Measurements from ENCODE around the gene ATP8B2. TPM values are rescaled to one million over a fixed set of nuclear protein-coding genes. Genes with fewer than 3 reads are reported as not detected.

The ATP8B2 gene
- total RNA-seq, 3 donors from 2014 or later: 34.5 to 64.8 (median 61.3) TPM

DNA sequence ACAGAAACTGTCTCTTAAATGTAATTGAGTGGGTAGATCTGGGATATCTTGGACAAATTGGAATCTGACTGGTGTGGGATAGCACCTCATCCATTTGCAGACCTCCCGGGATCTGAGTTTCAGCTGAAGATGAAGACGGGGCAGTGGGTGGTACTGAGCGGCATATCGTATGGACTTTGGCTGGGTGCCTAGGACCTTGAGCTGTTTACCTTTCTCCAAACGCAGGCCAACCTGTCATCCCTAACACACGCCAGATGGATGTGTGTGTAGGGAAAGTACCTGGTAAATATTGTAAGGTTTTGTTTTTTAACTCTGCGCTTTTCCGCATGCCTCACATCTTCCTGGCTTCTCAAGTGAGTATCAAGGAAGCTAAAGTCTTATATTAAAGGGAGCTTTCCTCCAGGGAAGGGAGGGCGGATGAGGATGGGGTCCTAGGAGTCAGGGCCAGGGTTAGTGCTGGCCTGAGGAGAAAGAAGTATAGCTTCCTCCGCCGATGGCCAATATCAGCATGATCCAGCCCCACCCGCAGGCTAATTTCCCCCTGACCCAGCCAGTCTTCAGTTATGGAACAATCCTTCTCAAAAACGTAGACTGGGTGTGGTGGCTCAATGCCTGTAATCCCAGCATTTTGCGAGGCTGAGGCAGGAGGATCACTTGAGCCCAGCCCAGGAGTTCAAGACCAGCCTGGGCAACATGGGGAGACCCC lies 26.2 kb downstream of the ATP8B2 start:
- Histone ChIP-seq H3K4me1 (no peaks in the 10 kb centered on the region), H3K4me3 (no peak overlapping the region), H3K27ac (no peak overlapping the region), H3K27me3 (no peaks in the 10 kb centered on the region), H3K9me3 (no peaks in the 10 kb centered on the region), H3K36me3 (no peaks in the 10 kb centered on the region)
- intact Hi-C loops (cut with DNase I; ENCODE audit: low total_unique reads): no loop called here
- TF ChIP-seq, protein P1, sequence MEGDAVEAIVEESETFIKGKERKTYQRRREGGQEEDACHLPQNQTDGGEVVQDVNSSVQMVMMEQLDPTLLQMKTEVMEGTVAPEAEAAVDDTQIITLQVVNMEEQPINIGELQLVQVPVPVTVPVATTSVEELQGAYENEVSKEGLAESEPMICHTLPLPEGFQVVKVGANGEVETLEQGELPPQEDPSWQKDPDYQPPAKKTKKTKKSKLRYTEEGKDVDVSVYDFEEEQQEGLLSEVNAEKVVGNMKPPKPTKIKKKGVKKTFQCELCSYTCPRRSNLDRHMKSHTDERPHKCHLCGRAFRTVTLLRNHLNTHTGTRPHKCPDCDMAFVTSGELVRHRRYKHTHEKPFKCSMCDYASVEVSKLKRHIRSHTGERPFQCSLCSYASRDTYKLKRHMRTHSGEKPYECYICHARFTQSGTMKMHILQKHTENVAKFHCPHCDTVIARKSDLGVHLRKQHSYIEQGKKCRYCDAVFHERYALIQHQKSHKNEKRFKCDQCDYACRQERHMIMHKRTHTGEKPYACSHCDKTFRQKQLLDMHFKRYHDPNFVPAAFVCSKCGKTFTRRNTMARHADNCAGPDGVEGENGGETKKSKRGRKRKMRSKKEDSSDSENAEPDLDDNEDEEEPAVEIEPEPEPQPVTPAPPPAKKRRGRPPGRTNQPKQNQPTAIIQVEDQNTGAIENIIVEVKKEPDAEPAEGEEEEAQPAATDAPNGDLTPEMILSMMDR (IDR thresholded peaks at IDR 0.05): no peak
- TF ChIP-seq POLR2AphosphoS5 (IDR thresholded peaks at IDR 0.05) (no peak), POLR2A (IDR thresholded peaks at IDR 0.05) (no peak)
- DNase-seq (ENCODE audit: low spot score in 2 of 2): no peak

DNA sequence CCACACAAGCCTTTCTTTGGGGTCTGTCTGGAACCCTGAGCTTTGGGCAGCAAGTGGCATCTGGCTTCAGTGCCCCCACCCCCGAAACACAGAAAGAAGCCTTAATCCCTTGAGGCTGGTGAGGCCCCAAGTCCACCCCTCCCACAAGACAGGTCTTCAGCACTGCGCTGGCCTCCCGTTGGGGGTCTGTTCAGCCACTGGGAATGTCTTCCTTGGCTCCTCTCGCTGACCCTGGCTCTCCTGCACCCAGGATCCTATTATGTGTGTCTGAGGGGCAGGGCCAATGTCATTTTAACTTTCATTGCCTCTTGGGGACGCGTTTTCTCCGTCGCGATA lies 26.9 kb downstream of the ATP8B2 start:
- H3K36me3 ChIP-seq: no peaks in the 10 kb centered on the region
- DNase-seq (ENCODE audit: low spot score in 2 of 2): no peak
- no peaks in the 10 kb centered on the region for H3K27me3 ChIP-seq
- peak overlapping the region; percentile 33 to 65 (median 50) for H3K4me3 ChIP-seq
- no peaks in the 10 kb centered on the region for H3K9me3 ChIP-seq
- no peak overlapping the region for H3K27ac ChIP-seq
- TF ChIP-seq, protein P1 (IDR thresholded peaks at IDR 0.05): no peak
- TF ChIP-seq POLR2AphosphoS5 (IDR thresholded peaks at IDR 0.05) (no peak), POLR2A (IDR thresholded peaks at IDR 0.05) (no peak)
- intact Hi-C loops (cut with DNase I; ENCODE audit: low total_unique reads): no loop called here
- H3K4me1 ChIP-seq: no peaks in the 10 kb centered on the region

DNA sequence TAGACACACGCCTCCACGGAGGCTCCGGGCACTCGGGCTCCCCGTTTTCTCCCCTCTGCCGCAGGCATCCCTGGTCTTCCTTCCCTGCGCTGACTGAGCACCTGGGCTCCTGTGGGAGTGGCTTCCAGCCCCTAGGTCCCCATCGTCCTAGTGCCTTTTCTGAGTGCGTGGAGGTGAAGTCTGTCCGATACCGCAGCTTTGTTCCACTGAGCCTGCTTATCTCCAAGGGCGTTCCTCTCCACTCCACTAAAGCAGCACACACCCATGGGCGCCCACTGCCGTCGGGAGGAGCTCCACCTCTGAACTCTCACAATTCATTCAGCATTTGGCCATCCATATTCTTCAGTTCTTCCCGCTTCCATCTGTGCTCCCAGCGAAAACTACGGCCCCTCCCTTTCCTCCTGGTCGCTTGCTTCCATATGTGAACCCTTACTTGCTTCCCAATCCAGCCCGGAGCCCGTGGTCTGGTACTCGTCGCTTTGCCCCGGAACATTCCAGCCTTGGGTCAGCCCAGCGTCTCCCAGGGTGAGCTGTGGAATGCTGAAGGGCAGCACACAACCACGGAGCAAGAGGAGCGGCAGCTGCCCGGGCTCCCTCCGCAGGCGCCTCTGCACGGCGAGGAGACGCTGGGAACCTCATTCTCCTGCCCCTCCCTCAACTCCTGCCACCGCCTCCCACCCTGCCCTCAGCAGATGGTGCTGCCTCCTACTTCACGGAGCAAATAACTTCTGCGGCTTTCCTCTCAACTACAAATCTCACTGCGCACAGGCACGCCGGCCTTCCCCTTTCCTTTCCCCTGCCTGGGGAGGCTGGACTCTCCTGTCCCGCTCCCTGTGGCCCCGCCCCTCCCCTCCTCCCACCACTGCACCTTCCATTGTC lies 27.5 kb downstream of the ATP8B2 start:
- no peaks in the 10 kb centered on the region for H3K4me1 ChIP-seq
- no peaks in the 10 kb centered on the region for H3K27me3 ChIP-seq
- no peaks in the 10 kb centered on the region for H3K36me3 ChIP-seq
- intact Hi-C loops (cut with DNase I; ENCODE audit: low total_unique reads): no loop called here
- peak in 1 of 3 donors; percentile 7 for TF ChIP-seq POLR2AphosphoS5 (IDR thresholded peaks at IDR 0.05)
- TF ChIP-seq POLR2A (IDR thresholded peaks at IDR 0.05): no peak
- no peaks in the 10 kb centered on the region for H3K9me3 ChIP-seq
- H3K4me3 ChIP-seq: peak overlapping the region; percentile 33 to 65 (median 50)
- peak; percentile 30 to 57 for DNase-seq (ENCODE audit: low spot score in 2 of 2)
- peak overlapping the region; percentile 50 to 52 for H3K27ac ChIP-seq

DNA sequence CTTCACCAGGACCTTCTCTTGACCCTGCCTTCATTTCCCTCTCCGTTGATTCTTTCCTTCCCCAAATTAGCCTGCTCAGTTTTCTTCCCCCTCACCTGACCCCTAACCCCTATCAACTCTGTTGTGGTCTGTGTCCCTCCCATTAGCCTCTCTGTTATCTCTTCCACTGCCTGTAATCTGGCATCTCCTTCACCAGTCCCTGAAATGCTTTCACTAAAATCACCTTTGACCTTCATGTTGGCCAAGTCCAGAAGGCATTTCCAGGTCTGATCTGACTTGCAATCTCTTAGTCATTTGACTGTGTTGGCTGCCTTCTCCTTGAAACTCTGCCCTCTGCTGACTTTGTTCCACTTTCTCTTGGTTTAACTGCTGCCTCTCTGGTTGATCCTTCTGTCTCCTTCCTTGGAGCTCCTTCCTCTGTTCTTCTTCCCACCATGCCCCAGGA lies 28.2 kb downstream of the ATP8B2 start:
- intact Hi-C loops (cut with DNase I; ENCODE audit: low total_unique reads): no loop called here
- Histone ChIP-seq H3K4me1 (no peaks in the 10 kb centered on the region), H3K27me3 (no peaks in the 10 kb centered on the region), H3K36me3 (no peaks in the 10 kb centered on the region), H3K27ac (peak overlapping the region; percentile 50 to 52), H3K4me3 (peak overlapping the region; percentile 33 to 65 (median 50)), H3K9me3 (no peaks in the 10 kb centered on the region)
- DNase-seq (ENCODE audit: low spot score in 2 of 2): no peak
- TF ChIP-seq POLR2AphosphoS5 (IDR thresholded peaks at IDR 0.05): no peak

DNA sequence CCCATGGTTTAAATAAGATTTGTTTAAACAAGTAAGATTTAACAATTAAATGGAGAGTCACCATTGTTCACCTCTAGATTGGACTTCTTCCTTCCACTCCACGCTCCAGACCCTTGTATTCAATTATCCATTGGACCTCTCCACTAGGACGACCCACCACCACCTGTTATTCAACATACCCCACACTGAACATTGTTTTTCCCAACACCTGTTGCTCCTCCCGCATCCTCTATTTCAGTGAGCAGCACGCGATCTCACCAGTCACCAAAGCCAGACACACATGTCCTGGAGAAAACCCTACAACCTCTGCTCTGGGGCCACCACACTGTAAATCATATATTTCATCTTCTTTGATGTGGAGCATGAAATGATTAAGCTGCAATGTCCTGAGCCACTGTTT lies 28.6 kb downstream of the ATP8B2 start:
- H3K9me3 ChIP-seq: no peaks in the 10 kb centered on the region
- H3K4me3 ChIP-seq: no peak overlapping the region
- intact Hi-C loops (cut with DNase I; ENCODE audit: low total_unique reads): no loop called here
- H3K36me3 ChIP-seq: no peaks in the 10 kb centered on the region
- no peak for DNase-seq (ENCODE audit: low spot score in 2 of 2)
- H3K27me3 ChIP-seq: no peaks in the 10 kb centered on the region
- H3K4me1 ChIP-seq: no peaks in the 10 kb centered on the region
- TF ChIP-seq POLR2AphosphoS5 (IDR thresholded peaks at IDR 0.05) (no peak), POLR2A (IDR thresholded peaks at IDR 0.05) (no peak)
- TF ChIP-seq, protein P1 (IDR thresholded peaks at IDR 0.05): no peak
- no peak overlapping the region for H3K27ac ChIP-seq

DNA sequence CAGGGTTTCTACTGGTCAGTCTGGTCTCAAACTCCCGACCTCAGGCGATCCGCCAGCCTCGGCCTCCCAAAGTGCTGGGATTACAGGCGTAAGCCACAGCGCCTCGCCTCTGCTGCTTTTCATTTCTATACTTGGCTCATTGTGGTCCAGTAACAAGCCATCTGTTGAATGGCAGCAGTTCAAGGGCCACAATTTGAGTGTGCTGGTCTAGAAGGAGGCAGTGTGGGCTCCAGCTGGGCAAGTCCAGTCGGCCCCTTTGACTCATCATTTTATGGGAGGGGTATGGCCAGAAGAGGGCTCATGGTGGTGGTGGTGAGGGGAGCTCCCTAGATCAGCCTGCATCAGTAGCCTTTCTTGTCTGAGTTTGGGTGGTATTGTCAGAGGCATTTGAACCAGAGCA lies 33.2 kb downstream of the ATP8B2 start:
- no peak for DNase-seq (ENCODE audit: low spot score in 2 of 2)
- TF ChIP-seq, protein P1 (IDR thresholded peaks at IDR 0.05): no peak
- no peak for TF ChIP-seq POLR2A (IDR thresholded peaks at IDR 0.05)
- no peak for TF ChIP-seq POLR2AphosphoS5 (IDR thresholded peaks at IDR 0.05)
- Histone ChIP-seq H3K4me1 (no peaks in the 10 kb centered on the region), H3K9me3 (no peaks in the 10 kb centered on the region), H3K36me3 (no peaks in the 10 kb centered on the region), H3K4me3 (no peak overlapping the region), H3K27me3 (no peaks in the 10 kb centered on the region), H3K27ac (no peak overlapping the region)
- intact Hi-C loops (cut with DNase I; ENCODE audit: low total_unique reads): no loop called here

Measured in breast epithelium (tissue), 4 donors.